HG02759 (cell line): ENCODE results near the gene MECR.
A peak's percentile ranks its signal among the peaks of the same experiment; 100 is the strongest.
"Not testable (repeated sequence)": the region's sequence is repeated elsewhere in the genome, so short reads cannot be mapped to it uniquely, and the experiment has no call there.

Experiments
- ATAC-seq: cut with Tn5 transposase; IDR thresholded peaks from one replicate; pipeline ENCODE4 v1.9.1; 2021; ENCODE audit warnings: mild to moderate bottlenecking, moderate library complexity; ENCODE audit not compliant: unreplicated experiment

The MECR gene

GRCh38 chr1:29236712-29237128 is 6.0 kb upstream of the MECR start:
- ATAC-seq: no peak

GRCh38 chr1:29235955-29236711 is 5.4 kb upstream of the MECR start, which contains the start of gene PTPRU:
PTPRU (plus strand) TSS chr1:29236522; CDS start chr1:29236645, 123 bp downstream.
- peak; percentile 74 for ATAC-seq

GRCh38 chr1:29234881-29235280 is 4.1 kb upstream of the MECR start:
- not testable (repeated sequence) for ATAC-seq

GRCh38 chr1:29234471-29234870 is 3.7 kb upstream of the MECR start:
- no peak for ATAC-seq

GRCh38 chr1:29233693-29234092 is 3.0 kb upstream of the MECR start:
- no peak for ATAC-seq

- no peak for ATAC-seq
Measured at GRCh38 chr1:29232387-29232786, 1.7 kb upstream of the MECR start.

GRCh38 chr1:29230204-29230552 is 556 bp downstream of the MECR start:
- ATAC-seq: no peak

- no peak for ATAC-seq
Measured at GRCh38 chr1:29227511-29227910, 3.2 kb downstream of the MECR start.

- ATAC-seq: no peak
Measured at GRCh38 chr1:29225361-29225760, 5.4 kb downstream of the MECR start.

- no peak for ATAC-seq
Measured at GRCh38 chr1:29224356-29224837, 6.3 kb downstream of the MECR start.

GRCh38 chr1:29223521-29223920 is 7.2 kb downstream of the MECR start:
- no peak for ATAC-seq

GRCh38 chr1:29222686-29223085 is 8.0 kb downstream of the MECR start:
- no peak for ATAC-seq

- not testable (repeated sequence) for ATAC-seq
Measured at GRCh38 chr1:29222260-29222659, 8.5 kb downstream of the MECR start.

GRCh38 chr1:29221296-29221695 is 9.4 kb downstream of the MECR start:
- no peak for ATAC-seq

GRCh38 chr1:29218223-29218622 is 12.5 kb downstream of the MECR start:
- no peak for ATAC-seq

- no peak for ATAC-seq
Measured at GRCh38 chr1:29217633-29218032, 13.1 kb downstream of the MECR start.

- ATAC-seq: no peak
Measured at GRCh38 chr1:29213055-29213454, 17.7 kb downstream of the MECR start.

GRCh38 chr1:29211086-29212030 is 19.4 kb downstream of the MECR start:
- ATAC-seq: no peak

- no peak for ATAC-seq
Measured at GRCh38 chr1:29210278-29211085, 20.3 kb downstream of the MECR start.

GRCh38 chr1:29209173-29209572 is 21.6 kb downstream of the MECR start:
- no peak for ATAC-seq

GRCh38 chr1:29208442-29208841 is 22.3 kb downstream of the MECR start:
- ATAC-seq: no peak
